NOMO-1 treated with DMSO at 0.1 percent for 48 hours (cell line): Measurements from ENCODE around the gene RNU1-1.
"Not testable (repeated sequence)": the region's sequence is repeated elsewhere in the genome, so short reads cannot be mapped to it uniquely, and the experiment has no call there.

Source experiments
- DNase-seq: peaks from one replicate; lab custom pipeline; 2025; ENCODE audit not compliant: unreplicated experiment; lab: John Stamatoyannopoulos, UW

Gene RNU1-1

DNA sequence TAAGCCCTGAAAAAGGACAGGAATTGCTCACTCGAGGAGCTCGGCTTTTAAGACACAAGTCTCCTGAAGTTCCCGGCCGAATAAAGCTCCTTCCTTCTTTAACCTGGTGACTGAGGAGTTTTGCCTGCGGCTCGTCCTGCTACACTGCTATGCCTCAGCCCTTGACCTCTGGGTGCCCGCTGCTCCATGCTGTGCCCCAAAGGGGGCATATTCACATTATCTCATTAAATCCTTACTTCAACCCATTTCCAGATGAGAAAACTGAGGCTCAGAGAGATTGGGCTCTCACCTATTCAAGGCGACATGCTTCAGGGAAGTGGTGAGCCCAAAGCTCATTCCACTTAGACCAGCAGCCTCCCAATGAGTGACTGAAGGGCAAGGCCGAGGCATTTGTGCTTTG is 20.4 kb downstream of the RNU1-1 start:
- DNase-seq, result not testable (repeated sequence)

GRCh38 chr1:16492937-16493336 is 21.1 kb downstream of the RNU1-1 start:
- DNase-seq, result not testable (repeated sequence)

DNA sequence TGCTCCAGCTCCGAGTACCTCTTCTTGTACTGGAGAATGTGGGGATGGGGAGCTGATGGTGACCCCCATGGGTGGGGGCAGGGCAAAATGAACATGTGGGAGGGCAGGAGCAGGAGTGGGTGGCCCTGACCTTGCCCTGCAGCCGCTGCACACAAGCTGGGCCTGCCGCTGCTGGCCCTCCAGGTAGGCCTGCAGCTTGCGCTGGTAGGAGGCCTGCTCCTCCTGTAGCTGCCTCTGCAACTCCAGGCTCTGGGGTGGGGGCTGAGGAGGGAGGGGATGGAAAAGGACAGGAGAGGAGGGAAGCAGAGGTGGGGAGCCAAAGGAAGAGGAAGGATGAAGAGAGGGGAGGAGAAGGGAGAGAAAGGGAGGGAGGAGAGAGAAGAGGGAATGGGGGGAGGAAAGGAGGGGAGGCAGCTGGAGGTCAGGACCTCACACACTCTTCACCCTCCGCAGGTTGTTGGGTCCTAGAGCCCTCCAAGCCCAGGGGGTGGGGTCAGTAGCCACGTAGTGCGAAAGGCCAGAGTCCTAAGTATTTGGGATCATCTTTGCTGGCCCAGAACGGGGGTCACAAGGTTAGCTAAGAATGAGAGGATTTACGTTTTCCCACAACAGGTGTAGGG is 22.9 kb downstream of the RNU1-1 start:
- DNase-seq, result no peak

- DNase-seq, result not testable (repeated sequence)
Measured at GRCh38 chr1:16489195-16489880, 24.7 kb downstream of the RNU1-1 start.

- DNase-seq, result not testable (repeated sequence)
Measured at GRCh38 chr1:16487011-16487410, 27.1 kb downstream of the RNU1-1 start.

DNA sequence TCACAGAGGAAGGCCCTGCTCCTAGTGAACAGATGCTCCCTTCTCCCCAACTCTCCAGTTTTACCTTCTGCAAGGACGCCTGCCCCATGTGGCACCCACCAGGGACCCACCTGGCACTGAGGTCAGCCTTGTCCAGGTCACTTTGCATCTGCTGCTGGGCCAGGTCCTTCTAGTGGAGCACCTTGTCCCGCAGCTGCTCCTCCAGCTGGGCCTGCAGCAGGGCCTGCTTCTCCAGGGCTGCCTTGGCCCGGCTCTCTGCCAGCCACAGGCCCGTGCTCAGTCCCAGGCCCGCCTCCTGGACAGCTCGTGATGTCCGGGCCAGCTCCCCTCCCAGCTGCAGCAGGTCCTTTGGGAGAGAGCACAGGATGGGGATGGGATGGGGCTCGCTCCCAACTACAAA is 27.8 kb downstream of the RNU1-1 start:
- DNase-seq, result not testable (repeated sequence)

- no peak for DNase-seq
Measured at GRCh38 chr1:16484931-16485330, 29.2 kb downstream of the RNU1-1 start.

DNA sequence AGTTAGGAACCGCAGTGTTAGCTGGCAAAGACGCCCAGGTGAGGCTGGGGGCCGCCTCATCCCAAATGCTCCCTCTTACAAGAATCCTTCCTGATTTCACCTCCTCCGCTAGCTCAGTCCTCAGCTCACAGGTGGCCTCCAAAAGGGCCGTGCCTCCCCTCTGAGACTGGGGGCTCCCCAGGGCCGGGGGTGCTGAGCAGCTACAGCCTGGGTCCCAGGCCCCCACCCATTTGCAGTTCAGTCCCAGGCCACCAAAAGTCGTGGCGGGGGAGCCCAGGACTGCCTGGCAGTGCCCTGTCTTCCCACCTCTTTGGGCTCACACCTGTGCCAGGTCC is 29.6 kb downstream of the RNU1-1 start:
- no peak for DNase-seq

DNA sequence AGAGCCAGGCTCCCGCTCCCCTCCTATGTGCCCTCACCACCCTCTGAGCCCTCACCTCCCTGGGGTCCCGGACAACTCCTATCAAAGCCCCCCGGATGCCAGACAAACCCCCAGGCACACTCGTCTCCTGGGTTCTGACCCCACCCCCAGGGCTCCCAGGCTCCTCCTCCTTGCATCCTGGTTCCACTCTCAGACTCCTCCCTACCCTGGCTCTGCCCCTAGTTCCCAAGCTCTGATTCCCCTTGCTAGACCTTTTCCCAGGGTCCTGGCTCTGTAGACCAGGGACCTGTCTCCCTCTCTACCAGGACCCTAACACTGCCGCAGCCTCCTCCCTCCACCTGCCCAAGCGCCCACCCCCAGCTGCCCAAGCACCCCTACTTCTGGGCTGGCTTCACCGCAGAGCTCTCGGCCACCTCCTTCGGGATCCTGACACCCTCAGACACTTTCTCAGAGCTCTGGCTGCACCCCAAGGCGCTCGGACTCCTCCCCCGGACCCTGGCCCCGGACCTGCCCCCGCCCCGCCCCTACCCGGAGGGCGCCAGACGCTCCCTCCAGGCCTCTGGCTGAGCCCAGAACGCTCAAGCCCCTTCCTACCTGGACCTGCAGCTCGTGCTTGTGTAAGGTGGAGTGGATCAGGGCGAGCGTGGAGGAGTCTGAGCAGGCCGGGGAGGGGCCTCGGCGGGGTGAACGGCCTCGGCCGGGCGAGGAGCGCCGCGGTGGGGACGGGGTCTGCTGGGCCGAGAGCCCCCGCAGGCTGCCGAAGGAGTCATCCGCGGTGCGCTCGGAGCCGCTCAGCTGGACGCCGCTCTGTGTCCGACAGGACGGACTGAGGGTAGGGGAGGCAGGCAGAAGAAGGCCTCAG is 30.2 kb downstream of the RNU1-1 start:
- not testable (repeated sequence) for DNase-seq

DNA sequence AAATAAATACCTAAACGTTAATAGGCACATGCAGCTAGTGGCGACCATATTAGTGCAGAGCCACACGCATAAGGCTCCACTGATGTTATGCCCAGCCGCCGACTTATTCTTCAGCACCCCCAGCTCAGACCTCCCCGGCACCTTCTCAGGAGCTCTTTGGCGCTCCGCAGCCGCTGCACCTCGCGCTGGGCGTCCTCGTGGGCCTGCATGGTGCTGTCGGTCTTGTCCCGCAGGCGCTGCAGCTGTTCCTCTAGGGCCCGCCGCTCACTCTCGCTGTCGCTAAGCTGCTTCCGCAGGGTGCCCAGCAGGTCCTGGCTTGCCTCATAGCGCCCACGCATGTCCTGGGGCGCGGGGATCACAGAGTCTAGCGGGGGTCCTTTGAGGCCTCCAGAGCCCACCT is 30.9 kb downstream of the RNU1-1 start:
- DNase-seq, result not testable (repeated sequence)

GRCh38 chr1:16478091-16478490 is 36.0 kb downstream of the RNU1-1 start:
- DNase-seq, result no peak

- DNase-seq, result not testable (repeated sequence)
Measured at GRCh38 chr1:16475771-16476770, 38.0 kb downstream of the RNU1-1 start.

DNA sequence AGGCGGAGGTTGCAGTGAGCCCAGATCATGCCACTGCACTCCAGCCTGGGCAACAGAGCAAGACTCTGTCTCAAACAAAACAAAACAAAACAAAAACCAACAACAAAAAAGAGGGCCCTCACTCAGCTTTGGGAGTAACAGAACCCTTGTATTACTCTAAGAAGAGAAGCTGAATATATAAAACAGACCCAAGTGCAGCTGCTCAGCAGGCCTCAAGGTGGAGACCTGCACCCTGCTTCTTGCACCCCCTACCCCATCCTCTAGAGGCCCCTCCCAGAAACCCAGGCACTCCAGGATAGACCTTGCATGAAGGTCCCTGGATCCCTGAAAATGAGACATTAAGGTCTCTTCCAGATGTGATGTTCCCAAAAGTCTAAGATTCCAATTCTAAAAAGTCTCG is 39.2 kb downstream of the RNU1-1 start:
- DNase-seq, result not testable (repeated sequence)

- DNase-seq, result no peak
Measured at GRCh38 chr1:16474166-16474800, 39.8 kb downstream of the RNU1-1 start.

GRCh38 chr1:16468558-16468957 is 45.5 kb downstream of the RNU1-1 start:
- DNase-seq, result no peak

DNA sequence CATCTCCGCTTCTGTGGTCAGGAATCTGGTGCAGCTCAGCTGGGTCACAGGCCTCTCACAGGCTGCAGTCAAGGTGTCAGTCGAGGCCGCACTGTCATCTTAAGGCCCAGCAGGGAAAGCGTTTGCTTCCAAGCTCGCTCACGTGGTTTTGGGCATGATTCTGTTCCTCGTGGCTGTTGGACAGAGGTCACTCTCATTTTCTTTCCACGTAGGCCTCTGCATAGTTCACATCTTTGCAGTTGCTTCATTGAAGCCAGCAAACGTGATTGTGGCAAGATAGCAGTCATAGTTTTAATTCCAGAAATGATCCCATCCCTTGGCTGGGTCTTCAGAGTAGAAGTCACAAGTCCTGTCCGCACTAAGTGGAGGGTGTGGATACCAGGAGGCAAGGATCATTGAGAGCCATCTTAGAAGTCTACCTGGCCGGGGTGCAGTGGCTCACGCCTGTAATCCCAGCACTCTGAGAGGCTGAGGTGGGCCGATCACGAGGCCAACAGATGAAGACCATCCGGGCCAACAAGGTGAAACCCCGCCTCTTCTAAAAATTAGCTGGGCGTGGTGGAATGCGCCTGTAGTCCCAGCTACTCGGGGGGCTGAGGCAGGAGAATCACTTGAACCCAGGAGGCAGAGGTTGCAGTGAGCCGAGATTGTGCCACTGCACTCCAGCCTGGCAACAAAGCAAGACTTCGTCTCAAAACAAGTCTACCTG is 49.0 kb downstream of the RNU1-1 start:
- no peak for DNase-seq
